Natural killer cell (primary cell): ENCODE results near the gene HOXA5. TPM values are rescaled to one million over a fixed set of nuclear protein-coding genes. Genes with fewer than 3 reads are reported as not detected.

ENCODE experiments used
- ATAC-seq, 3 donors: fragments of 150-1000 bp in 2 of 3; fragments of 200-7000 bp in 1 of 3; cut with Tn5 transposase; 1 replicate in 1 of 3; 2 replicates in 2 of 3; pipeline ENCODE4 v1.10.0; 2021; ENCODE audit warnings: mild to moderate bottlenecking in 2 of 3, moderate library complexity in 2 of 3
- DNase-seq, 2 donors: peaks; one replicate each; pipeline versions ENCODE4 v3.0.0 to v3.0.0-alpha.2; 2013 to 2021; ENCODE audit warnings: mixed read lengths in 1 of 2
- H3K27ac ChIP-seq: one replicate; pipeline ENCODE4 v1.5.1; 2013; ENCODE audit warnings: mild to moderate bottlenecking, low read length
- H3K27me3 ChIP-seq: one replicate; pipeline ENCODE4 v1.6.1; 2013; ENCODE audit warnings: low read length; ENCODE audit not compliant: control insufficient read depth, insufficient read depth
- H3K36me3 ChIP-seq: one replicate; pipeline ENCODE4 v1.6.1; 2013; ENCODE audit warnings: low read length; ENCODE audit not compliant: control insufficient read depth, insufficient read depth
- H3K4me1 ChIP-seq: one replicate; pipeline ENCODE4 v1.6.1; 2013; ENCODE audit warnings: low read length; ENCODE audit not compliant: control insufficient read depth, insufficient read depth
- H3K4me3 ChIP-seq: one replicate; pipeline ENCODE4 v1.5.1; 2013; ENCODE audit warnings: low read length
- H3K9me3 ChIP-seq: one replicate; pipeline ENCODE4 v1.6.1; 2013; ENCODE audit warnings: low read length; ENCODE audit not compliant: control insufficient read depth, insufficient read depth
- H3K27ac Mint-ChIP-seq, 2 donors: one replicate each; pipeline ENCODE4 v1.8.0; 2022; ENCODE audit warnings: mild to moderate bottlenecking in 2 of 2, mixed read lengths in 2 of 2, moderate library complexity in 1 of 2
- H3K27me3 Mint-ChIP-seq, 2 donors: one replicate each; pipeline ENCODE4 v1.8.0; 2022; ENCODE audit warnings: low read depth in 2 of 2, mixed read lengths in 2 of 2
- H3K36me3 Mint-ChIP-seq: one replicate; pipeline ENCODE4 v1.8.0; 2022; ENCODE audit warnings: mixed read lengths
- H3K4me1 Mint-ChIP-seq, 2 donors: one replicate each; pipeline ENCODE4 v1.8.0; 2022; ENCODE audit warnings: mixed read lengths in 2 of 2
- H3K4me3 Mint-ChIP-seq: one replicate; pipeline ENCODE4 v1.8.0; 2022; ENCODE audit warnings: mild to moderate bottlenecking, moderate library complexity, mixed read lengths
- H3K9me3 Mint-ChIP-seq, 2 donors: one replicate each; pipeline ENCODE4 v1.8.0; 2022; ENCODE audit warnings: mixed read lengths in 2 of 2
- CTCF ChIP-seq: fragments of 200-600 bp; IDR thresholded peaks from one replicate; pipeline ENCODE4 v1.8.0; 2022; ENCODE audit warnings: antibody characterized with exemption
- WGBS: methylation state at CpG from one replicate; pipeline ENCODE4 v1.1.7; 2013; ENCODE audit warnings: missing lambda C conversion rate; ENCODE audit not compliant: insufficient coverage; 5-methylcytosine and 5-hydroxymethylcytosine counted together
- intact Hi-C: fragments of 100-400 bp; cut with micrococcal nuclease; formaldehyde crosslinking; loops from one replicate; pipeline ENCODE4 v1.14.2; 2022
- total RNA-seq, 4 donors: library from RNA; stranded (reverse); fragments of 120-200 nt in 1 of 4; gene quantifications; one replicate each; pipeline versions ENCODE4 v1.2.3 to v1.2.4, GENCODE V29; 2013 to 2022

HOXA5 gene
- total RNA-seq, 3 donors from 2014 or later (not counting 1 experiment from before 2014, with no cell fraction given), result 0.29 to 13.0 (median 0.52) TPM

DNA sequence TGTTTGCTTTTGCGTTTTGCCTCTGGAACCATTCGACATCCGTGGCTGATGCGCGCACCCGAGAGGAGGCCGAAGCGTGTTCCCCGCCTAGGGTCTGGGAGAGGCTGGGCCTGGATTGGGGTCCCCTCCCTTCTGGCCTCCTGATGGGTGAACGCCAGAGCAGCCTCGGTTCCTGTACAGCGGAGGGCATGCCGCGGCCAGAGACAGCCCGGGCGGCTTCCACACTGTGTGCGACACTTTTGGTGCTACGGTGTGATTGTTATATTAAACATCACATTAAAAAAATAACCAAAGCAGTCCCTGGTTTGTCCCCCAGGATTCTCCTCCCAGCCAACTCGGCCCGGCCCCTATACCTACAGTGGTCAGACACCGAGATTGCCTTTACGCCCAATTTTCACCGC is 16.7 kb upstream of the HOXA5 start:
- H3K9me3 Mint-ChIP-seq, result no peaks in the 10 kb centered on the region
- peaks cover 17 to 54% of the 10 kb centered on the region in 2 donors for H3K4me1 Mint-ChIP-seq
- WGBS, result 15% methylated on average over 21 of the region's 23 CpGs
- Histone ChIP-seq H3K4me1 (peaks cover 64% of the 10 kb centered on the region), H3K9me3 (no peaks in the 10 kb centered on the region), H3K36me3 (no peaks in the 10 kb centered on the region), H3K4me3 (peak overlapping the region; percentile 67), H3K27me3 (peaks cover 66% of the 10 kb centered on the region), H3K27ac (no peak overlapping the region)
- DNase-seq (peak; percentile 28 to 53), ATAC-seq (peak in 2 of 3 donors; percentile 24 to 27)
- H3K27ac Mint-ChIP-seq, result peak overlapping the region in 1 of 2 donors; percentile 42
- intact Hi-C loops, result loop anchor here (2.0 to 10.0 kb wide), 3 partner anchors 85 to 963 kb away; partner anchors contain the start of gene EVX1
- H3K27me3 Mint-ChIP-seq, result peaks cover 66 to 76% of the 10 kb centered on the region in 2 donors
- peak overlapping the region; percentile 76 for H3K4me3 Mint-ChIP-seq
- no peak for TF ChIP-seq CTCF
- H3K36me3 Mint-ChIP-seq, result no peaks in the 10 kb centered on the region

GRCh38 chr7:27159266-27160144 is 16.0 kb upstream of the HOXA5 start:
- Mint-ChIP-seq H3K4me3 (peak overlapping the region; percentile 76), H3K27ac (no peak overlapping the region), H3K4me1 (peaks cover 23 to 55% of the 10 kb centered on the region in 2 donors), H3K9me3 (no peaks in the 10 kb centered on the region), H3K36me3 (no peaks in the 10 kb centered on the region), H3K27me3 (peaks cover 68 to 79% of the 10 kb centered on the region in 2 donors)
- intact Hi-C loops, result loop anchor here (2.0 to 10.0 kb wide), 3 partner anchors 85 to 962 kb away; partner anchors contain the start of gene EVX1
- Histone ChIP-seq H3K27ac (no peak overlapping the region), H3K9me3 (no peaks in the 10 kb centered on the region), H3K4me3 (no peak overlapping the region), H3K4me1 (peaks cover 64% of the 10 kb centered on the region), H3K27me3 (peaks cover 67% of the 10 kb centered on the region), H3K36me3 (no peaks in the 10 kb centered on the region)
- 51% methylated on average over 25 of the region's 27 CpGs for WGBS
- peak in 1 of 2 donors; percentile 15 for DNase-seq
- TF ChIP-seq CTCF, result no peak
- ATAC-seq, result no peak

GRCh38 chr7:27158436-27159265 is 15.2 kb upstream of the HOXA5 start:
- DNase-seq (peak in 1 of 2 donors; percentile 15), ATAC-seq (no peak)
- 27% methylated on average over 35 of the region's 35 CpGs for WGBS
- H3K27ac Mint-ChIP-seq, result no peak overlapping the region
- H3K9me3 Mint-ChIP-seq, result no peaks in the 10 kb centered on the region
- intact Hi-C loops, result no loop called here
- peaks cover 68 to 79% of the 10 kb centered on the region in 2 donors for H3K27me3 Mint-ChIP-seq
- Histone ChIP-seq H3K27ac (no peak overlapping the region), H3K4me1 (peaks cover 59% of the 10 kb centered on the region), H3K27me3 (peaks cover 67% of the 10 kb centered on the region), H3K36me3 (no peaks in the 10 kb centered on the region), H3K9me3 (no peaks in the 10 kb centered on the region), H3K4me3 (no peak overlapping the region)
- H3K36me3 Mint-ChIP-seq, result no peaks in the 10 kb centered on the region
- H3K4me3 Mint-ChIP-seq, result peak overlapping the region; percentile 58
- H3K4me1 Mint-ChIP-seq, result peaks cover 29 to 53% of the 10 kb centered on the region in 2 donors
- no peak for TF ChIP-seq CTCF
